ENCODE data around the gene MOV10. TPM values are rescaled to one million over a fixed set of nuclear protein-coding genes. Genes with fewer than 3 reads are reported as not detected.

Gene MOV10
- total and polyA plus RNA-seq, 2 of the 8 experiments (the other 6 are each of a cell fraction or from before 2014, with no cell fraction given) = 57.3 to 109 TPM

DNA sequence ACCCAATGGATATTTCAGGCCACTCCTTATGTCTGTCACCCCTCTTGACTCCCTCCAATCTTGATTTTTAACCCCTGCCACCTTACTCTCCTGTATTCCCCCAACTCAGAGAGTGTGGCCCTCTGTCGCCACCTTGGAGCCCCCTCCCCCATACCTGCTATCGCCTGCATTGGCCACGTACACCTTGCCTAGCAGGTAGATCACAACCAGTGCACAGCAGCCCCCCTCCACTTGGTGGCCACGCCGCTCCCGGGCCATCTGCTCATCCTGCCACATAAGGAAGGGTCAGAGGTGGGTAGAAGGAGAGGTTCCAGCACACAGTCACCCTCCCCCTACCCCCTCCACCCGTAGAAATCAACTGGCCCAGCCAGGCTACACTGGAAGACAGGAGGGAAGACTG, 37.7 kb downstream of the MOV10 start:
- no peak overlapping the region for H3K23ac ChIP-seq (ENCODE audit: insufficient read length)
- no peaks in the 10 kb centered on the region for H3K79me1 ChIP-seq (ENCODE audit: low read depth, low read length)
- H3K18ac ChIP-seq (ENCODE audit: extremely low read depth, low read length) = no peak overlapping the region
- H4K91ac ChIP-seq (replicated peaks; ENCODE audit: insufficient read length, low read length) = no peak overlapping the region
- POLR2A ChIA-PET (ENCODE audit: partially characterized antibody) = interaction anchor here (0.6 to 4.3 kb wide), 6 partner anchors 8 to 316 kb away, joined by 3 to 32 read pairs (median 6); partner anchors contain the start of genes CTTNBP2NL and MOV10
- no peak overlapping the region for H3K56ac ChIP-seq (replicated peaks; ENCODE audit: insufficient read length, low read depth, low read length)
- no peak overlapping the region for H3K4me3 ChIP-seq (ENCODE audit: extremely low read depth in 1 of 4, insufficient read depth in 2 of 4, low read depth in 3 of 4, low read length in 4 of 4)
- H2BK12ac ChIP-seq (ENCODE audit: low read depth, low read length) = no peak overlapping the region
- H2BK20ac ChIP-seq (ENCODE audit: low read length) = no peak overlapping the region
- no peak overlapping the region for H2BK15ac ChIP-seq (ENCODE audit: low read length)
- H3K4me1 ChIP-seq (replicated peaks in 1 of 4; ENCODE audit: control insufficient read depth in 3 of 4, insufficient read depth in 4 of 4, low read length in 3 of 4) = peaks cover 0 to 27% (median 16%) of the 10 kb centered on the region in 4 experiments; a peak in 6 of 7 replicates
- H3K4ac ChIP-seq (replicated peaks; ENCODE audit: insufficient read length, low read depth, low read length) = no peak overlapping the region
- H4K8ac ChIP-seq (ENCODE audit: extremely low read depth, insufficient read depth, low read length) = no peak overlapping the region
- no peak overlapping the region for H3K9ac ChIP-seq (replicated peaks in 1 of 4; ENCODE audit: extremely low read depth in 1 of 4, low read depth in 3 of 4, low read length in 3 of 4)
- peaks cover 15% of the 10 kb centered on the region for H3K23me2 ChIP-seq (ENCODE audit: low read depth, low read length)
- no peak overlapping the region for H2BK120ac ChIP-seq (replicated peaks; ENCODE audit: low read depth, low read length)
- H3K27me3 ChIP-seq (replicated peaks in 1 of 4; ENCODE audit: control insufficient read depth in 3 of 4, extremely low read depth in 1 of 4, insufficient read depth in 3 of 4, low read length in 3 of 4) = peaks cover 0 to 18% (median 8%) of the 10 kb centered on the region in 4 experiments; a peak in 4 of 7 replicates
- H4K20me1 ChIP-seq (replicated peaks in 1 of 2; ENCODE audit: control insufficient read depth in 1 of 2, insufficient read depth in 2 of 2, low read length in 2 of 2) = peaks cover 0 to 8% of the 10 kb centered on the region in 2 experiments
- no peak overlapping the region for H3K4me2 ChIP-seq (ENCODE audit: insufficient read depth in 1 of 2, low read depth in 2 of 2, low read length in 2 of 2)
- CTCF ChIA-PET (ENCODE audit: partially characterized antibody) = interaction anchor here (1.0 to 14.2 kb wide), 3 partner anchors 9 to 169 kb away, joined by 3 to 547 read pairs (median 35); no protein-coding TSS in a partner anchor
- no peak overlapping the region for H2AK5ac ChIP-seq (ENCODE audit: low read depth, low read length)
- 85% methylated on average over 7 of the region's 7 CpGs; no CpG with 5 or more reads in 1 of the 2 experiments for WGBS, 2 experiments (ENCODE audit: extremely low coverage in 1 of 2, insufficient coverage in 1 of 2, insufficient read length in 1 of 2, insufficient replicate concordance in 2 of 2, low coverage in 1 of 2, low lambda C conversion rate in 2 of 2, missing lambda C conversion rate in 1 of 2)
- no peaks in the 10 kb centered on the region for H3K79me2 ChIP-seq (ENCODE audit: control insufficient read depth in 1 of 2, insufficient read depth in 2 of 2, low read length in 2 of 2)
- DNase-seq (ENCODE audit: low read depth in 1 of 2, low spot score in 2 of 2) (no peak), FAIRE-seq (no peak)
- H3K27ac ChIP-seq (ENCODE audit: low read depth, low read length) = no peak overlapping the region
- H3K36me3 ChIP-seq (ENCODE audit: control insufficient read depth in 2 of 4, insufficient read depth in 4 of 4, low read length in 3 of 4) = peaks cover 0 to 5% (median 3%) of the 10 kb centered on the region in 4 experiments; a peak in 4 of 8 replicates
- no peak overlapping the region for H4K5ac ChIP-seq (ENCODE audit: insufficient read length, low read depth, low read length)
- no peak overlapping the region for H3K14ac ChIP-seq (ENCODE audit: insufficient read length)
- no peak overlapping the region for H2AFZ ChIP-seq (ENCODE audit: low read length)
- H3K9me3 ChIP-seq (ENCODE audit: insufficient read depth in 2 of 2, low read depth in 1 of 2, low read length in 1 of 2) = no peaks in the 10 kb centered on the region
- no peak overlapping the region for H2BK5ac ChIP-seq (ENCODE audit: low read depth, low read length)
- TF ChIP-seq, protein P1, sequence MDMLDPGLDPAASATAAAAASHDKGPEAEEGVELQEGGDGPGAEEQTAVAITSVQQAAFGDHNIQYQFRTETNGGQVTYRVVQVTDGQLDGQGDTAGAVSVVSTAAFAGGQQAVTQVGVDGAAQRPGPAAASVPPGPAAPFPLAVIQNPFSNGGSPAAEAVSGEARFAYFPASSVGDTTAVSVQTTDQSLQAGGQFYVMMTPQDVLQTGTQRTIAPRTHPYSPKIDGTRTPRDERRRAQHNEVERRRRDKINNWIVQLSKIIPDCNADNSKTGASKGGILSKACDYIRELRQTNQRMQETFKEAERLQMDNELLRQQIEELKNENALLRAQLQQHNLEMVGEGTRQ (IDR thresholded peaks at IDR 0.05; ENCODE audit: low read length) = no peak
- TF ChIP-seq SAP30 (IDR thresholded peaks at IDR 0.05; ENCODE audit: insufficient read depth, insufficient replicate concordance, low read length) = no peak
- TF ChIP-seq, protein P2, sequence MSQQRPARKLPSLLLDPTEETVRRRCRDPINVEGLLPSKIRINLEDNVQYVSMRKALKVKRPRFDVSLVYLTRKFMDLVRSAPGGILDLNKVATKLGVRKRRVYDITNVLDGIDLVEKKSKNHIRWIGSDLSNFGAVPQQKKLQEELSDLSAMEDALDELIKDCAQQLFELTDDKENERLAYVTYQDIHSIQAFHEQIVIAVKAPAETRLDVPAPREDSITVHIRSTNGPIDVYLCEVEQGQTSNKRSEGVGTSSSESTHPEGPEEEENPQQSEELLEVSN (IDR thresholded peaks at IDR 0.05) = no peak
- TF ChIP-seq SRF (IDR thresholded peaks at IDR 0.05; ENCODE audit: low read depth, low read length) = no peak
- TF ChIP-seq RXRA (IDR thresholded peaks at IDR 0.05; ENCODE audit: insufficient read depth, low read depth, low read length) = no peak
- TF ChIP-seq MAFK (IDR thresholded peaks at IDR 0.05; ENCODE audit: low read depth, low read length) = no peak
- no peak for TF ChIP-seq TAF1 (IDR thresholded peaks at IDR 0.05; ENCODE audit: low read depth, low read length)
- TF ChIP-seq BCL11A (IDR thresholded peaks at IDR 0.05; ENCODE audit: low read depth in 2 of 2, low read length in 2 of 2) = no peak
- TF ChIP-seq RBBP5 (IDR thresholded peaks at IDR 0.05; ENCODE audit: borderline replicate concordance, low read depth, low read length) = no peak
- no peak for TF ChIP-seq CHD2 (IDR thresholded peaks at IDR 0.05; ENCODE audit: low read length)
- no peak for TF ChIP-seq POU5F1 (IDR thresholded peaks at IDR 0.05; ENCODE audit: low read depth, low read length)
- TF ChIP-seq TAF7 (optimal IDR thresholded peaks at IDR 0.05; ENCODE audit: borderline replicate concordance, low read depth, low read length) = no peak
